ENCODE data around the gene ALDH1A2. TPM values are rescaled to one million over a fixed set of nuclear protein-coding genes. Genes with fewer than 3 reads are reported as not detected.
"Not testable (repeated sequence)": the region's sequence is repeated elsewhere in the genome, so short reads cannot be mapped to it uniquely, and the experiment has no call there.

ALDH1A2 gene
- total RNA-seq, 1 donor from 2014 or later: 0.91 TPM

- Mint-ChIP-seq H3K27me3 (ENCODE audit: low read depth) (no peaks in the 10 kb centered on the region), H3K4me3 (no peak overlapping the region), H3K27ac (ENCODE audit: unreplicated experiment) (no peak overlapping the region), H3K36me3 (ENCODE audit: low read depth) (peaks cover 3% of the 10 kb centered on the region), H3K4me1 (no peaks in the 10 kb centered on the region), H3K9me3 (peaks cover 9% of the 10 kb centered on the region)
- TF ChIP-seq CTCF (conservative IDR thresholded peaks at IDR 0.05): no peak
- DNase-seq (ENCODE audit: low read depth, low spot score): no peak
These were observed 22.4 kb upstream of the ALDH1A2 start for GRCh38 chr15:58087871-58088270.

- no peaks in the 10 kb centered on the region for H3K4me1 Mint-ChIP-seq
- no peak for DNase-seq (ENCODE audit: low read depth, low spot score)
These were observed 21.0 kb upstream of the ALDH1A2 start for GRCh38 chr15:58086491-58086890.

GRCh38 chr15:58083526-58083925 lies 18.0 kb upstream of the ALDH1A2 start:
- no peak overlapping the region for H3K4me3 Mint-ChIP-seq
- peaks cover 5% of the 10 kb centered on the region for H3K4me1 Mint-ChIP-seq
- no peak for TF ChIP-seq CTCF (conservative IDR thresholded peaks at IDR 0.05)
- H3K36me3 Mint-ChIP-seq (ENCODE audit: low read depth): peaks cover 3% of the 10 kb centered on the region
- no peaks in the 10 kb centered on the region for H3K27me3 Mint-ChIP-seq (ENCODE audit: low read depth)
- H3K27ac Mint-ChIP-seq (ENCODE audit: unreplicated experiment): no peak overlapping the region
- peaks cover 2% of the 10 kb centered on the region for H3K9me3 Mint-ChIP-seq
- DNase-seq (ENCODE audit: low read depth, low spot score): no peak

More at GRCh38 chr15:58086491-58086890, 21.0 kb upstream of the ALDH1A2 start:
- no peak overlapping the region for H3K4me3 Mint-ChIP-seq
- no peak overlapping the region for H3K27ac Mint-ChIP-seq (ENCODE audit: unreplicated experiment)
- H3K36me3 Mint-ChIP-seq (ENCODE audit: low read depth): peaks cover 3% of the 10 kb centered on the region
- no peaks in the 10 kb centered on the region for H3K27me3 Mint-ChIP-seq (ENCODE audit: low read depth)
- peaks cover 9% of the 10 kb centered on the region for H3K9me3 Mint-ChIP-seq
- TF ChIP-seq CTCF (conservative IDR thresholded peaks at IDR 0.05): no peak

GRCh38 chr15:58081891-58082290 lies 16.4 kb upstream of the ALDH1A2 start:
- peaks cover 5% of the 10 kb centered on the region for H3K4me1 Mint-ChIP-seq
- no peak for TF ChIP-seq CTCF (conservative IDR thresholded peaks at IDR 0.05)
- H3K36me3 Mint-ChIP-seq (ENCODE audit: low read depth): no peaks in the 10 kb centered on the region
- no peaks in the 10 kb centered on the region for H3K27me3 Mint-ChIP-seq (ENCODE audit: low read depth)
- no peak overlapping the region for H3K27ac Mint-ChIP-seq (ENCODE audit: unreplicated experiment)
- H3K9me3 Mint-ChIP-seq: no peaks in the 10 kb centered on the region
- no peak overlapping the region for H3K4me3 Mint-ChIP-seq
- DNase-seq (ENCODE audit: low read depth, low spot score): no peak

- Mint-ChIP-seq H3K4me3 (no peak overlapping the region), H3K27me3 (ENCODE audit: low read depth) (no peaks in the 10 kb centered on the region), H3K4me1 (peaks cover 5% of the 10 kb centered on the region), H3K9me3 (no peaks in the 10 kb centered on the region), H3K27ac (ENCODE audit: unreplicated experiment) (no peak overlapping the region), H3K36me3 (ENCODE audit: low read depth) (no peaks in the 10 kb centered on the region)
- no peak for TF ChIP-seq CTCF (conservative IDR thresholded peaks at IDR 0.05)
- DNase-seq (ENCODE audit: low read depth, low spot score): no peak
These were observed 15.9 kb upstream of the ALDH1A2 start for GRCh38 chr15:58081456-58081855.

- DNase-seq (ENCODE audit: low read depth, low spot score); H3K4me1 Mint-ChIP-seq; H3K36me3 Mint-ChIP-seq (ENCODE audit: low read depth); H3K27ac Mint-ChIP-seq (ENCODE audit: unreplicated experiment); H3K9me3 Mint-ChIP-seq; H3K27me3 Mint-ChIP-seq (ENCODE audit: low read depth); H3K4me3 Mint-ChIP-seq: not testable (repeated sequence)
These were observed 15.4 kb upstream of the ALDH1A2 start for GRCh38 chr15:58080959-58081358.

All from neural crest cell (in vitro differentiated cells).